HAP-1 (cell line): ENCODE measurements around the gene CREG1.

Experiments
- DNase-seq, 2 experiments: peaks; one replicate each; pipeline ENCODE4 v3.0.0-alpha.2; 2016 to 2020; ENCODE audit warnings: low spot score in 2 of 2
- H3K27me3 ChIP-seq: fragments of 250-450 bp; sonication (Bioruptor Pico); 2 replicates; pipeline ENCODE4 v1.5.1; 2020; ENCODE audit warnings: low read depth, mild to moderate bottlenecking, moderate library complexity
- H3K36me3 ChIP-seq: fragments of 250-450 bp; sonication (Bioruptor Pico); replicated peaks from 2 replicates; pipeline ENCODE4 v1.5.1; 2020; ENCODE audit warnings: mild to moderate bottlenecking
- H3K4me1 ChIP-seq: fragments of 250-450 bp; sonication (Bioruptor Pico); 2 replicates; pipeline ENCODE4 v1.5.1; 2020; ENCODE audit warnings: mild to moderate bottlenecking
- H3K4me3 ChIP-seq: fragments of 250-450 bp; sonication (Bioruptor Pico); 2 replicates; pipeline ENCODE4 v1.5.1; 2020; ENCODE audit warnings: mild to moderate bottlenecking, moderate library complexity
- H3K9me3 ChIP-seq: fragments of 250-450 bp; sonication (Bioruptor Pico); 2 replicates; pipeline ENCODE4 v1.5.1; 2020; ENCODE audit warnings: mild to moderate bottlenecking, moderate library complexity
- in situ Hi-C: fragments of 300-500 bp; cut with MboI; formaldehyde crosslinking; loops from 3 replicates; pipeline ENCODE4 v1.14.3; 2020; ENCODE audit warnings: low sequenced_read_pairs, inconsistent platforms, mixed read lengths

The CREG1 gene

GRCh38 chr1:167533851-167534300, 19.7 kb downstream of the CREG1 start:
- 0 out of 2 replicates have a peak, but pooled peaks cover 2% of the 10 kb centered on the region for H3K27me3 ChIP-seq
- in situ Hi-C loops = loop anchor here (10.0 to 25.0 kb wide), 3 partner anchors 272 to 622 kb away; no protein-coding TSS in a partner anchor
- peak; percentile 46 to 79 for DNase-seq
- no peak overlapping the region for H3K4me3 ChIP-seq
- H3K9me3 ChIP-seq = no peaks in the 10 kb centered on the region
- no peaks in the 10 kb centered on the region for H3K4me1 ChIP-seq
- no peaks in the 10 kb centered on the region for H3K36me3 ChIP-seq

- no peak for DNase-seq
- H3K27me3 ChIP-seq = 0 out of 2 replicates have a peak, but pooled peaks cover 2% of the 10 kb centered on the region
- H3K9me3 ChIP-seq = no peaks in the 10 kb centered on the region
- no peaks in the 10 kb centered on the region for H3K36me3 ChIP-seq
- in situ Hi-C loops = loop anchor here (10.0 to 25.0 kb wide), 3 partner anchors 271 to 621 kb away; no protein-coding TSS in a partner anchor
- H3K4me3 ChIP-seq = no peak overlapping the region
- no peaks in the 10 kb centered on the region for H3K4me1 ChIP-seq
Observed at GRCh38 chr1:167532964-167533824, 20.4 kb downstream of the CREG1 start.

- no peaks in the 10 kb centered on the region for H3K9me3 ChIP-seq
- 0 out of 2 replicates have a peak, but pooled peaks cover 2% of the 10 kb centered on the region for H3K27me3 ChIP-seq
- no peak overlapping the region for H3K4me3 ChIP-seq
- in situ Hi-C loops = loop anchor here (10.0 to 25.0 kb wide), 3 partner anchors 270 to 620 kb away; no protein-coding TSS in a partner anchor
- H3K36me3 ChIP-seq = no peaks in the 10 kb centered on the region
- no peak for DNase-seq
- H3K4me1 ChIP-seq = no peaks in the 10 kb centered on the region
Observed at GRCh38 chr1:167532375-167532774, 21.2 kb downstream of the CREG1 start.

- H3K4me3 ChIP-seq = no peak overlapping the region
- DNase-seq = no peak
- H3K4me1 ChIP-seq = no peaks in the 10 kb centered on the region
- 0 out of 2 replicates have a peak, but pooled peaks cover 2% of the 10 kb centered on the region for H3K27me3 ChIP-seq
- no peaks in the 10 kb centered on the region for H3K9me3 ChIP-seq
- no peaks in the 10 kb centered on the region for H3K36me3 ChIP-seq
- in situ Hi-C loops = loop anchor here (10.0 to 25.0 kb wide), 4 partner anchors 65 to 618 kb away; no protein-coding TSS in a partner anchor
Observed at GRCh38 chr1:167529829-167530474, 23.6 kb downstream of the CREG1 start.

- Histone ChIP-seq H3K27me3 (0 out of 2 replicates have a peak, but pooled peaks cover 2% of the 10 kb centered on the region), H3K36me3 (no peaks in the 10 kb centered on the region), H3K4me1 (no peaks in the 10 kb centered on the region), H3K4me3 (no peak overlapping the region), H3K9me3 (no peaks in the 10 kb centered on the region)
- DNase-seq = no peak
- in situ Hi-C loops = loop anchor here (10.0 to 25.0 kb wide), 3 partner anchors 63 to 616 kb away; no protein-coding TSS in a partner anchor
Observed at GRCh38 chr1:167528057-167528728, 25.4 kb downstream of the CREG1 start.

- Histone ChIP-seq H3K4me3 (no peak overlapping the region), H3K9me3 (no peaks in the 10 kb centered on the region), H3K4me1 (no peaks in the 10 kb centered on the region), H3K27me3 (0 out of 2 replicates have a peak, but pooled peaks cover 2% of the 10 kb centered on the region), H3K36me3 (no peaks in the 10 kb centered on the region)
- in situ Hi-C loops = loop anchor here (10.0 to 25.0 kb wide), 3 partner anchors 62 to 615 kb away; no protein-coding TSS in a partner anchor
- DNase-seq = no peak
Observed at GRCh38 chr1:167526667-167527383, 26.7 kb downstream of the CREG1 start.

GRCh38 chr1:167524651-167525050, 28.9 kb downstream of the CREG1 start:
- H3K27me3 ChIP-seq = no peaks in the 10 kb centered on the region
- no peak overlapping the region for H3K4me3 ChIP-seq
- in situ Hi-C loops = loop anchor here (10.0 to 25.0 kb wide), 3 partner anchors 60 to 612 kb away; no protein-coding TSS in a partner anchor
- H3K9me3 ChIP-seq = no peaks in the 10 kb centered on the region
- no peaks in the 10 kb centered on the region for H3K36me3 ChIP-seq
- DNase-seq = no peak
- H3K4me1 ChIP-seq = no peaks in the 10 kb centered on the region

GRCh38 chr1:167522246-167522645, 31.3 kb downstream of the CREG1 start:
- no peak for DNase-seq
- Histone ChIP-seq H3K4me1 (no peaks in the 10 kb centered on the region), H3K36me3 (no peaks in the 10 kb centered on the region), H3K27me3 (no peaks in the 10 kb centered on the region), H3K4me3 (no peak overlapping the region), H3K9me3 (no peaks in the 10 kb centered on the region)
- in situ Hi-C loops = loop anchor here (10.0 kb wide), 1 partner anchor 57 kb away; no protein-coding TSS in a partner anchor

- in situ Hi-C loops = loop anchor here (10.0 kb wide), 1 partner anchor 56 kb away; no protein-coding TSS in a partner anchor
- no peak for DNase-seq
Observed at GRCh38 chr1:167520711-167521206, 32.8 kb downstream of the CREG1 start.

GRCh38 chr1:167518331-167518700, 35.2 kb downstream of the CREG1 start, which contains the start of gene CD247:
Gene CD247 (minus strand): TSS chr1:167518529. CDS start chr1:167518465, 64 bp downstream.
- H3K27me3 ChIP-seq = no peaks in the 10 kb centered on the region
- DNase-seq = no peak
- H3K36me3 ChIP-seq = no peaks in the 10 kb centered on the region
- in situ Hi-C loops = no loop called here
- H3K9me3 ChIP-seq = no peaks in the 10 kb centered on the region
- no peak within 1 kb of the TSS for H3K4me3 ChIP-seq
- no peaks in the 10 kb centered on the region for H3K4me1 ChIP-seq

More at GRCh38 chr1:167520711-167521206, 32.8 kb downstream of the CREG1 start:
- no peaks in the 10 kb centered on the region for H3K36me3 ChIP-seq
- H3K4me1 ChIP-seq = no peaks in the 10 kb centered on the region
- no peak overlapping the region for H3K4me3 ChIP-seq
- no peaks in the 10 kb centered on the region for H3K9me3 ChIP-seq
- H3K27me3 ChIP-seq = no peaks in the 10 kb centered on the region

GRCh38 chr1:167517535-167518330, 35.8 kb downstream of the CREG1 start:
- Histone ChIP-seq H3K4me3 (no peak overlapping the region), H3K27me3 (no peaks in the 10 kb centered on the region; the same call in 1 of the 2 replicates), H3K4me1 (no peaks in the 10 kb centered on the region), H3K9me3 (no peaks in the 10 kb centered on the region), H3K36me3 (no peaks in the 10 kb centered on the region)
- in situ Hi-C loops = no loop called here
- no peak for DNase-seq
